Measurements from ENCODE around the gene FN3KRP. TPM values are rescaled to one million over a fixed set of nuclear protein-coding genes. Genes with fewer than 3 reads are reported as not detected.

FN3KRP gene
- total RNA-seq, 2 donors from 2014 or later = 9.8 to 15.6 TPM

DNA sequence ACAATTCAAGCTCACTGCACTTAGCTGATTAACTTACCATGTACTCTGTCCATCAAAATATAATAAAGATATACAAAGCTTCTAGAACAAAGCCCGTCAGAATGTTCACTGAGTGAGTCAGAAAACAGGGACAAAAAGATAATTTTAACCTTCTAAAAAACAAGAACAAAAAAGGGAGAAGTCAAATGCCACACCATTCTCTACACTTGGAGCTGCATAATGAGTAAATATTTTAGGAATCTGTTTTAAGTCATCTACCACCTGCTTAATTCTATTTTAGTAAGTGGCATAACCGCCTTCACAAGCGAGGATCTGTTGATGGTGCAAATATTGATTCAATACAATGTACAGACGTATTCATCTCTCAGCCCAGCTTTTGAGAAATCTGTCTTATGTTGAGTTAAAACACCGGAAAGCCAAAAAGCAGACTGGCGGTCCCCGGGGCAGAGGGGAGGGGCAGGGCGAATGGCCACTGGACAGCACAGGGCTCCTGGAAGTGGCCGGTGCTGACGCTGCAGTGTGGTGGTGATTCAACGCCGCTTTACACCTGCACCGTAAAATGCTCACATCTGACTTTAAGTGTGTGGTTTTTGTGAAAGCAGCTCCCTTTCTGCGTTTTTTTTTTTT lies 38.1 kb upstream of the FN3KRP start:
- Histone ChIP-seq H3K4me1 (ENCODE audit: control insufficient read depth in 1 of 2, low read depth in 2 of 2) (no peaks in the 10 kb centered on the region), H3K36me3 (no peaks in the 10 kb centered on the region), H3K27ac (no peak overlapping the region), H3K27me3 (replicated peaks; ENCODE audit: insufficient read depth) (no peaks in the 10 kb centered on the region), H3K9me3 (peaks cover 3% of the 10 kb centered on the region), H3K4me3 (no peak overlapping the region)
- no peak for TF ChIP-seq CTCF (IDR thresholded peaks at IDR 0.05)
- ATAC-seq (ENCODE audit: insufficient number of reproducible peaks, low FRiP score, low read depth) (no peak), DNase-seq (ENCODE audit: low spot score) (no peak)

GRCh38 chr17:82679586-82680465 lies 36.7 kb upstream of the FN3KRP start:
- no peak overlapping the region for H3K4me3 ChIP-seq
- TF ChIP-seq CTCF (IDR thresholded peaks at IDR 0.05) = no peak
- no peak overlapping the region for H3K27ac ChIP-seq
- H3K4me1 ChIP-seq (ENCODE audit: control insufficient read depth in 1 of 2, low read depth in 2 of 2) = no peaks in the 10 kb centered on the region
- ATAC-seq (ENCODE audit: insufficient number of reproducible peaks, low FRiP score, low read depth) = no peak
- DNase-seq (ENCODE audit: low spot score) = no peak
- no peaks in the 10 kb centered on the region for H3K27me3 ChIP-seq (replicated peaks; ENCODE audit: insufficient read depth)
- peaks cover 3% of the 10 kb centered on the region for H3K9me3 ChIP-seq
- no peaks in the 10 kb centered on the region for H3K36me3 ChIP-seq

- H3K4me1 ChIP-seq (ENCODE audit: control insufficient read depth in 1 of 2, low read depth in 2 of 2) = no peaks in the 10 kb centered on the region
- no peak overlapping the region for H3K4me3 ChIP-seq
- DNase-seq (ENCODE audit: low spot score) = no peak
- H3K27ac ChIP-seq = no peak overlapping the region
- H3K9me3 ChIP-seq = peaks cover 3% of the 10 kb centered on the region
- H3K27me3 ChIP-seq (replicated peaks; ENCODE audit: insufficient read depth) = no peaks in the 10 kb centered on the region
- TF ChIP-seq CTCF (IDR thresholded peaks at IDR 0.05) = no peak
- no peak for ATAC-seq (ENCODE audit: insufficient number of reproducible peaks, low FRiP score, low read depth)
- no peaks in the 10 kb centered on the region for H3K36me3 ChIP-seq
Measured at GRCh38 chr17:82681547-82681946, 35.0 kb upstream of the FN3KRP start.

GRCh38 chr17:82683534-82683933 lies 33.0 kb upstream of the FN3KRP start:
- Histone ChIP-seq H3K27ac (no peak overlapping the region), H3K9me3 (peaks cover 3% of the 10 kb centered on the region), H3K4me3 (no peak overlapping the region), H3K27me3 (replicated peaks; ENCODE audit: insufficient read depth) (no peaks in the 10 kb centered on the region), H3K4me1 (ENCODE audit: control insufficient read depth in 1 of 2, low read depth in 2 of 2) (no peaks in the 10 kb centered on the region), H3K36me3 (no peaks in the 10 kb centered on the region)
- DNase-seq (ENCODE audit: low spot score) (no peak), ATAC-seq (ENCODE audit: insufficient number of reproducible peaks, low FRiP score, low read depth) (no peak)
- no peak for TF ChIP-seq CTCF (IDR thresholded peaks at IDR 0.05)

GRCh38 chr17:82684228-82684841 lies 32.2 kb upstream of the FN3KRP start:
- no peak for DNase-seq (ENCODE audit: low spot score)
- Histone ChIP-seq H3K4me3 (no peak overlapping the region), H3K4me1 (ENCODE audit: control insufficient read depth in 1 of 2, low read depth in 2 of 2) (no peaks in the 10 kb centered on the region), H3K9me3 (peaks cover 3% of the 10 kb centered on the region), H3K36me3 (no peaks in the 10 kb centered on the region), H3K27ac (no peak overlapping the region), H3K27me3 (replicated peaks; ENCODE audit: insufficient read depth) (no peaks in the 10 kb centered on the region)
- no peak for TF ChIP-seq CTCF (IDR thresholded peaks at IDR 0.05)
- no peak for ATAC-seq (ENCODE audit: insufficient number of reproducible peaks, low FRiP score, low read depth)
